ENCODE results near the gene KLHL41.
"Not testable (repeated sequence)": the region's sequence is repeated elsewhere in the genome, so short reads cannot be mapped to it uniquely, and the experiment has no call there.

DNA sequence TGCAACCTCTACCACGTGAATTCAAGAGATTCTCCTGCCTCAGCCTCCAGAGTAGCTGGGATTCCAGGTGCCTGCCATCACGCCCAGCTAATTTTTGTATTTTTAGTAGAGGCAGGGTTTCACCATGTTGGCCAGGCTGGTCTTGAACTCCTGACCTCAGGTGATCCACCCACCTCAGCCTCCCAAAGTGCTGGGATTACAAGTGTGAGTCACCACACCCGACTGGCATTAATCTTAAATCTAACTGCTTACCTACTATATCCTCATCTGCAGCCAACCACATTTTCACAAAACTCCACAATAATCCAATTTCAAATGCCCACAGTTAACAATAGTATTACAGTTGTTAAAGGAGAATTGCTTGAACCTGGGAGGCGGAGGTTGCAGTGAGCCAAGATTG lies 61.2 kb downstream of the KLHL41 start:
- not testable (repeated sequence) for TF ChIP-seq CTCF, POLR2AphosphoS5, POLR2A (IDR thresholded peaks at IDR 0.05)

All from upper lobe of left lung (tissue), 4 donors.